GM21576 (cell line): ENCODE measurements around the gene TAF10.

Experiments used
- ATAC-seq: cut with Tn5 transposase; IDR thresholded peaks from one replicate; pipeline ENCODE4 v1.9.1; 2021; ENCODE audit warnings: mild to moderate bottlenecking, moderate library complexity; ENCODE audit not compliant: unreplicated experiment

Gene TAF10

GRCh38 chr11:6586434-6587359 is 25.3 kb downstream of the TAF10 start:
- ATAC-seq, result no peak

GRCh38 chr11:6584528-6584927 is 27.5 kb downstream of the TAF10 start:
- no peak for ATAC-seq

GRCh38 chr11:6583584-6583983 is 28.4 kb downstream of the TAF10 start:
- no peak for ATAC-seq

- no peak for ATAC-seq
These were observed 32.3 kb downstream of the TAF10 start for GRCh38 chr11:6579681-6580080.

- ATAC-seq, result no peak
These were observed 33.9 kb downstream of the TAF10 start for GRCh38 chr11:6578134-6578533.

- no peak for ATAC-seq
These were observed 35.3 kb downstream of the TAF10 start for GRCh38 chr11:6576471-6577373.

- no peak for ATAC-seq
These were observed 37.0 kb downstream of the TAF10 start for GRCh38 chr11:6574816-6575715.

GRCh38 chr11:6572215-6572614 is 39.8 kb downstream of the TAF10 start:
- no peak for ATAC-seq

GRCh38 chr11:6571434-6572008 is 40.5 kb downstream of the TAF10 start:
- no peak for ATAC-seq

- ATAC-seq, result no peak
These were observed 41.2 kb downstream of the TAF10 start for GRCh38 chr11:6570691-6571427.

- no peak for ATAC-seq
These were observed 42.3 kb downstream of the TAF10 start for GRCh38 chr11:6569706-6570105.

- no peak for ATAC-seq
These were observed 43.7 kb downstream of the TAF10 start for GRCh38 chr11:6568191-6568918.

- no peak for ATAC-seq
These were observed 44.7 kb downstream of the TAF10 start for GRCh38 chr11:6567371-6567745.

GRCh38 chr11:6566704-6567370 is 45.2 kb downstream of the TAF10 start:
- ATAC-seq, result no peak

- ATAC-seq, result no peak
These were observed 45.9 kb downstream of the TAF10 start for GRCh38 chr11:6565988-6566703.

GRCh38 chr11:6565325-6565724 is 46.7 kb downstream of the TAF10 start:
- ATAC-seq, result no peak

- ATAC-seq, result no peak
These were observed 48.3 kb downstream of the TAF10 start for GRCh38 chr11:6563667-6564066.

GRCh38 chr11:6563121-6563619 is 48.8 kb downstream of the TAF10 start:
- ATAC-seq, result no peak
